Cerebellar nuclear complex (tissue), 1 donor: ENCODE results near the gene BHLHE41.

ENCODE experiments used
- DNase-seq, 2 experiments: peaks; one replicate each; lab custom pipeline; 2025; lab: John Stamatoyannopoulos, UW

The BHLHE41 gene

GRCh38 chr12:26113853-26114719, 10.8 kb downstream of the BHLHE41 start:
- DNase-seq = peak; percentile 25 to 44

- DNase-seq = no peak
These were observed 11.6 kb downstream of the BHLHE41 start for GRCh38 chr12:26113181-26113654.

GRCh38 chr12:26112703-26113147, 12.1 kb downstream of the BHLHE41 start:
- no peak for DNase-seq

- DNase-seq = no peak
These were observed 12.6 kb downstream of the BHLHE41 start for GRCh38 chr12:26112232-26112631.

- no peak for DNase-seq
These were observed 15.4 kb downstream of the BHLHE41 start for GRCh38 chr12:26109343-26109881.

- DNase-seq = no peak
These were observed 15.9 kb downstream of the BHLHE41 start for GRCh38 chr12:26108915-26109314.

- no peak for DNase-seq
These were observed 18.5 kb downstream of the BHLHE41 start for GRCh38 chr12:26106347-26106746.

GRCh38 chr12:26102953-26103352, 21.9 kb downstream of the BHLHE41 start:
- no peak for DNase-seq

GRCh38 chr12:26101763-26102162, 23.1 kb downstream of the BHLHE41 start:
- no peak for DNase-seq

GRCh38 chr12:26101350-26101734, 23.5 kb downstream of the BHLHE41 start:
- no peak for DNase-seq

GRCh38 chr12:26100666-26101349, 24.0 kb downstream of the BHLHE41 start:
- DNase-seq = no peak

- DNase-seq = peak in 1 of 2 experiments; percentile 69
These were observed 27.6 kb downstream of the BHLHE41 start for GRCh38 chr12:26097046-26097878.

- DNase-seq = no peak
These were observed 28.8 kb downstream of the BHLHE41 start for GRCh38 chr12:26096036-26096435.

- DNase-seq = no peak
These were observed 29.7 kb downstream of the BHLHE41 start for GRCh38 chr12:26095186-26095585.

GRCh38 chr12:26092346-26093105, 32.3 kb downstream of the BHLHE41 start:
- DNase-seq = no peak

GRCh38 chr12:26091822-26092221, 33.0 kb downstream of the BHLHE41 start:
- no peak for DNase-seq

- DNase-seq = no peak
These were observed 33.9 kb downstream of the BHLHE41 start for GRCh38 chr12:26090836-26091510.

- no peak for DNase-seq
These were observed 35.8 kb downstream of the BHLHE41 start for GRCh38 chr12:26088998-26089397.

- no peak for DNase-seq
These were observed 37.9 kb downstream of the BHLHE41 start for GRCh38 chr12:26086936-26087335.

GRCh38 chr12:26080911-26081310, 43.9 kb downstream of the BHLHE41 start:
- no peak for DNase-seq
